ENCODE results near the gene ADGRG3. TPM values are rescaled to one million over a fixed set of nuclear protein-coding genes. Genes with fewer than 3 reads are reported as not detected.
A peak's percentile ranks its signal among the peaks of the same experiment; 100 is the strongest.

ADGRG3 gene
- total and polyA plus RNA-seq, 2 of the 13 experiments (the other 11 are each of a cell fraction or from before 2014, with no cell fraction given), result 2.7 to 11.8 TPM

GRCh38 chr16:57736419-57737351, 68.6 kb downstream of the ADGRG3 start (continued):
- TF ChIP-seq PRPF4 (IDR thresholded peaks at IDR 0.05; ENCODE audit: low read depth, low read length, poor library complexity, severe bottlenecking) (no peak), ZSCAN9 (CRISPR knock-in tag; IDR thresholded peaks at IDR 0.05; ENCODE audit: borderline replicate concordance) (no peak), MAFG (CRISPR knock-in tag; IDR thresholded peaks at IDR 0.05) (no peak), REXO4 (CRISPR knock-in tag; IDR thresholded peaks at IDR 0.05; ENCODE audit: borderline replicate concordance) (no peak), ZBTB10 (CRISPR knock-in tag; IDR thresholded peaks at IDR 0.05; ENCODE audit: borderline replicate concordance) (no peak), ZNF512B (CRISPR knock-in tag; IDR thresholded peaks at IDR 0.05; ENCODE audit: borderline replicate concordance) (no peak; the same call in 1 of the 2 replicates), PAX8 (CRISPR knock-in tag; IDR thresholded peaks at IDR 0.05; ENCODE audit: borderline replicate concordance) (no peak), NFIB (CRISPR knock-in tag; IDR thresholded peaks at IDR 0.05; ENCODE audit: borderline replicate concordance) (no peak), ZNF10 (CRISPR knock-in tag; IDR thresholded peaks at IDR 0.05; ENCODE audit: borderline replicate concordance, low read depth) (no peak), SIN3A (IDR thresholded peaks at IDR 0.05; ENCODE audit: borderline replicate concordance, low read depth, low read length) (peak; percentile 85), E2F5 (CRISPR knock-in tag; conservative IDR thresholded peaks at IDR 0.05) (no peak), CCDC6 (CRISPR knock-in tag; IDR thresholded peaks at IDR 0.05) (no peak), ZNF34 (CRISPR knock-in tag; IDR thresholded peaks at IDR 0.05; ENCODE audit: borderline replicate concordance) (no peak), TFAP4 (IDR thresholded peaks at IDR 0.05; ENCODE audit: borderline replicate concordance, low read depth) (no peak), ZBTB21 (CRISPR knock-in tag; IDR thresholded peaks at IDR 0.05) (peak; percentile 12; the same call in 1 of the 2 replicates), ZNF543 (CRISPR knock-in tag; IDR thresholded peaks at IDR 0.05) (no peak; the same call in 1 of the 2 replicates), GRHL1 (CRISPR knock-in tag; conservative IDR thresholded peaks at IDR 0.05) (no peak), KLF9 (CRISPR knock-in tag; IDR thresholded peaks at IDR 0.05; ENCODE audit: low read depth) (no peak), PPARG (CRISPR knock-in tag; conservative IDR thresholded peaks at IDR 0.05) (no peak)

All from HepG2 (cell line).